Measurements from ENCODE around the gene FBXO42. TPM values are rescaled to one million over a fixed set of nuclear protein-coding genes. Genes with fewer than 3 reads are reported as not detected.

The FBXO42 gene
- total and polyA plus RNA-seq, 2 of the 8 experiments (the other 6 are each of a cell fraction or from before 2014, with no cell fraction given), result 15.1 to 17.0 TPM

DNA sequence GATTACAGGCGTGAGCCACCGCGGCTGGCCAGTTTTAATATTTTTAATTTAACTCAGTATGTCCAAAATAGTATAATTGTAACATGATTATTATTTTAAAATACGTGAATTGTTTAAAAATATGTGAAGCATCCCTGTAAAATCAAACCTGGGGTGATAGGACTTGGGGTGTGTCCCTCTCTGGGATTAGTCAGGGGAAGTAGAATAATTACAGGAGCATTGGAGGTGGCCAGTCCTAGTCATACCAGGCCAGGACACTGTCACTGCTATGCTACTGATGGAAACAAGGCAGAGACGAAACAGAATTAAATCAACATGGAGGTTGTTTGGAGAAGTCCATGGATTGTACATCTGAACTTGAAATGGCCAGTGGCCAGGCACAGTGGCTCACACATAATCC is 31.6 kb upstream of the FBXO42 start:
- Histone ChIP-seq H3K27ac (ENCODE audit: low read depth, low read length) (no peak overlapping the region), H2BK120ac (replicated peaks; ENCODE audit: low read depth, low read length) (no peak overlapping the region), H3K79me1 (ENCODE audit: low read depth, low read length) (peaks cover 15% of the 10 kb centered on the region), H2BK12ac (ENCODE audit: low read depth, low read length) (no peak overlapping the region), H3K4me3 (ENCODE audit: extremely low read depth in 1 of 4, insufficient read depth in 2 of 4, low read depth in 3 of 4, low read length in 4 of 4) (no peak overlapping the region), H2BK20ac (ENCODE audit: low read length) (no peak overlapping the region), H2AFZ (ENCODE audit: low read length) (no peak overlapping the region), H3K4ac (replicated peaks; ENCODE audit: insufficient read length, low read depth, low read length) (no peak overlapping the region), H4K91ac (replicated peaks; ENCODE audit: insufficient read length, low read length) (no peak overlapping the region), H3K4me1 (replicated peaks in 1 of 4; ENCODE audit: control insufficient read depth in 3 of 4, insufficient read depth in 4 of 4, low read length in 3 of 4) (peaks cover 6 to 13% (median 11%) of the 10 kb centered on the region in 4 experiments), H3K23ac (ENCODE audit: insufficient read length) (no peak overlapping the region), H3K4me2 (ENCODE audit: insufficient read depth in 1 of 2, low read depth in 2 of 2, low read length in 2 of 2) (no peak overlapping the region), H2AK5ac (ENCODE audit: low read depth, low read length) (no peak overlapping the region), H2BK15ac (ENCODE audit: low read length) (no peak overlapping the region), H3K27me3 (replicated peaks in 1 of 4; ENCODE audit: control insufficient read depth in 3 of 4, extremely low read depth in 1 of 4, insufficient read depth in 3 of 4, low read length in 3 of 4) (no peaks in the 10 kb centered on the region), H4K5ac (ENCODE audit: insufficient read length, low read depth, low read length) (no peak overlapping the region), H4K20me1 (replicated peaks in 1 of 2; ENCODE audit: control insufficient read depth in 1 of 2, insufficient read depth in 2 of 2, low read length in 2 of 2) (peaks cover 26 to 30% of the 10 kb centered on the region in 2 experiments), H3K9me3 (ENCODE audit: insufficient read depth in 2 of 2, low read depth in 1 of 2, low read length in 1 of 2) (no peaks in the 10 kb centered on the region), H3K56ac (replicated peaks; ENCODE audit: insufficient read length, low read depth, low read length) (no peak overlapping the region), H3K18ac (ENCODE audit: extremely low read depth, low read length) (no peak overlapping the region), H3K23me2 (ENCODE audit: low read depth, low read length) (no peaks in the 10 kb centered on the region), H3K36me3 (ENCODE audit: control insufficient read depth in 2 of 4, insufficient read depth in 4 of 4, low read length in 3 of 4) (no peaks in the 10 kb centered on the region), H2BK5ac (ENCODE audit: low read depth, low read length) (no peak overlapping the region), H3K14ac (ENCODE audit: insufficient read length) (no peak overlapping the region), H4K8ac (ENCODE audit: extremely low read depth, insufficient read depth, low read length) (no peak overlapping the region), H3K9ac (replicated peaks in 1 of 4; ENCODE audit: extremely low read depth in 1 of 4, low read depth in 3 of 4, low read length in 3 of 4) (no peak overlapping the region), H3K79me2 (ENCODE audit: control insufficient read depth in 1 of 2, insufficient read depth in 2 of 2, low read length in 2 of 2) (peaks cover 11 to 96% of the 10 kb centered on the region in 2 experiments)
- FAIRE-seq, result no peak
- ChIA-PET POLR2A (ENCODE audit: partially characterized antibody) (no interaction called here), CTCF (ENCODE audit: partially characterized antibody) (no interaction called here)
- DNase-seq (ENCODE audit: low read depth in 1 of 2, low spot score in 2 of 2), result no peak
- TF ChIP-seq SIRT6 (IDR thresholded peaks at IDR 0.05; ENCODE audit: low read length) (no peak), TEAD4 (IDR thresholded peaks at IDR 0.05; ENCODE audit: low read depth, low read length) (no peak), TCF12 (IDR thresholded peaks at IDR 0.05; ENCODE audit: low read depth, low read length) (no peak), ASH2L (IDR thresholded peaks at IDR 0.05; ENCODE audit: low read length) (no peak), POU5F1 (IDR thresholded peaks at IDR 0.05; ENCODE audit: low read depth, low read length) (no peak), CTBP2 (IDR thresholded peaks at IDR 0.05; ENCODE audit: borderline replicate concordance, insufficient read depth, insufficient read length, low read length) (no peak), KDM1A (IDR thresholded peaks at IDR 0.05; ENCODE audit: borderline replicate concordance, low read length) (no peak), SIX5 (IDR thresholded peaks at IDR 0.05; ENCODE audit: low read depth, low read length) (no peak), TAF1 (IDR thresholded peaks at IDR 0.05; ENCODE audit: low read depth, low read length) (no peak), PHF8 (conservative IDR thresholded peaks at IDR 0.05; ENCODE audit: low read depth, low read length) (no peak), SIN3A (conservative IDR thresholded peaks at IDR 0.05 in 1 of 2, IDR thresholded peaks at IDR 0.05 in 1 of 2; ENCODE audit: low read depth in 1 of 2, low read length in 2 of 2) (no peak), MAFK (IDR thresholded peaks at IDR 0.05; ENCODE audit: low read depth, low read length) (no peak), SAP30 (IDR thresholded peaks at IDR 0.05; ENCODE audit: insufficient read depth, insufficient replicate concordance, low read length) (no peak), NRF1 (IDR thresholded peaks at IDR 0.05; ENCODE audit: low read depth, low read length) (no peak)
- TF ChIP-seq, protein P1, sequence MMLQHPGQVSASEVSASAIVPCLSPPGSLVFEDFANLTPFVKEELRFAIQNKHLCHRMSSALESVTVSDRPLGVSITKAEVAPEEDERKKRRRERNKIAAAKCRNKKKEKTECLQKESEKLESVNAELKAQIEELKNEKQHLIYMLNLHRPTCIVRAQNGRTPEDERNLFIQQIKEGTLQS (IDR thresholded peaks at IDR 0.05; ENCODE audit: insufficient read depth, low read depth, low read length), result no peak
- WGBS, 2 experiments (ENCODE audit: extremely low coverage in 1 of 2, insufficient coverage in 1 of 2, insufficient read length in 1 of 2, insufficient replicate concordance in 2 of 2, low coverage in 1 of 2, low lambda C conversion rate in 2 of 2, missing lambda C conversion rate in 1 of 2), result 94% methylated on average over 5 of the region's 5 CpGs; no CpG with 5 or more reads in 1 of the 2 experiments
